ENCODE data around the gene PTP4A2.

PTP4A2 gene

DNA sequence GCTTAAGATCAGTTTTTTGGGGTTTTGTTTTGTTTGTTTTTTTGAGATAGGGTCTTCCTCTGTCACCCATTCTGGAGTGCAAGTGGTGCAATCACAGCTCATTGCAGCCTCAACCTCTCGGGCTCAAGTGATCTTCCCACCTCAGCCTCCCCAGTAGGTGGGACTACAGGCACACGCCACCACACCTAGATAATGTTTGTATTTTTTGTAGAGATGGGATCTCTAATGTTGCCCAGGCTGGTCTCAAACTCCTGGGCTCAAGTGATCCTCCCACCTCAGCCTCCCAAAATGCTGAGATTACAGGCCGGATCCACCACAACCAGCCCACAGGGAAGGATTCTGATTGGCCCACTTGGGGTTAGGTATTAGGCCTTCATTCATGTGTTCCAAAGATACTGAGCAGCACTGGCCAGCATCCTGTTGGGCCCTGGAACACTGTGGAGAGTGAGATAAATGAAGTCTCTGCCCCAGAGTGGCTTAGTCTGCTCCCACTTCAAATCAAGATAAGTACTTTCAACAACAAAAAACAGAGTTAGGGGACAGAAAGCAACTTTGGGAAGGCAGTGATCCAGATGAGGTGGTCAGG is 54.7 kb downstream of the PTP4A2 start:
- DNase-seq = no peak

GRCh38 chr1:31881688-31882000 is 56.5 kb downstream of the PTP4A2 start:
- no peak for DNase-seq

- no peak for DNase-seq
Measured at GRCh38 chr1:31880957-31881687, 57.0 kb downstream of the PTP4A2 start.

DNA sequence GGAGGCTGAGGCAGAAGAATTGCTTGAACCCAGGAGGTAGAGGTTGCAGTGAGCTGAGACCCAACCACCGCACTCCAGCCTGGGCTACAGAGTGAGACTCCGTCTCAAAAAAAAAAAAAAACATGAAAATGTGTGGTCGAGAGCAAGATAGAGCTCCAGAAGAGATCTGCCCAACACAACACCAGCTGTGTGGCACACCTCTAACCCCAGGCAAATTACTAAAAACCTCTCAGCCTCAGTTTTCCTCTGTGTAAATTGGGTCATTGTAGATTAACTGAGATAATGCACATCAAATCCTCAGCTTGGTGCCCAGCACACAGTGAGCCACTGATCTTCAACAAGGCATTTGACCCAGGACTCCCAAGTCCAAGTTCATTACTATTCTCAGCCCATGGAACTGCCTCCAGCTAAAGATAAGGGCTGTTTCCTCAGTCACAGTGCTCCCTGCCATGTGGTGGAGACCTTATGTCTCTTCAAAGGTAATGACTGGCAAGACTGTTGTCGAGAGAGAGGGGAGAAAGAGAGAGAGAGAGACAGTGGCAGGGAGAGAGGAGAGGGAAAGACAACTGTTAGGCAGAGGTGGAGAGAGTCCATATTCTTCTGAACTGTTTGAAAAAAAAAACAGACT is 58.1 kb downstream of the PTP4A2 start:
- DNase-seq = no peak

- no peak for DNase-seq
Measured at GRCh38 chr1:31878058-31878457, 60.1 kb downstream of the PTP4A2 start.

DNA sequence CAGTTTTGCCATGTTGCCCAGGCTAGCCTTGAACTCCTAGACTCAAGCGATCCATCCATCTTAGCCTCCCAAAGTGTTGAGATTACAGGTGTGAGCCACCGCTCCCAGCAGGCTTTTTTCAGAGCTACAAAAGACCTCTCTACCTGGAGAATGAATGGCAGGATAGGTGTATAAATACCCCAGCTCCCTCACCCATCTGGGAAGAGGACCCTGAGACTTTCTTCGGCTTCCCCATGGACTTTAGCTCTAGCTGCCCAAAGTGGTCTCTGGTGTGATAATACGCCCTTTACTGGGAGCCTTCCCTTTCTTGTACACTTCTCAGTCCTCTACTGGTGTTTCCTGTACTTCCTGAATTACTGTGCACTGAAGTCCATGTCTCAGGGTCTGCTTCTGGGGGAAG is 60.6 kb downstream of the PTP4A2 start:
- no peak for DNase-seq

DNA sequence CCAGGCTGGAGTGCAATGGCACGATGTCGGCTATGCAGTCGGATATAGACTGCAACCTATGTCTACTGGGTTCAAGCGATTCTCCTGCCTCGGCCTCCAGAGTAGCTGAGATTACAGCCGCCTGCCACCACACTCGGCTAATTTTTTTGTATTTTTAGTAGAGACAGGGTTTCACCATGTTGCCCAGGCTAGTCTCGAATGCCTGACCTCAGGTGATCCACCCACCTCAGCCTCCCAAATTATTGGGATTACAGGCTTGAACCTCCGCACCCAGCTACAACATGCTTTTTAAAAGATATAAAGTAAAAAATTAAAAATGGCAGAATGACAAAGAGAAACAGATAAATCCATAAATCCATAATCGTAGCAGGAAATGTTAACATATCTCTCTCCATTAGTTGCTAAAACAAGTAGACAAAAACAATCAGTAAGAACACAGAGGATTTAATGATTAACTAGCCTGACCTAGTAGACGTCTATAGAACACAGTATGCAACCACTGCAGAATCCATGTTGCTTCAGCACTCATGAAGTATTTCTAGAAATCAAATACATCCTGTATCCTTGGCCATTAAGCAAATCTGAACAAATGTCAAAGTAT is 62.4 kb downstream of the PTP4A2 start:
- no peak for DNase-seq

DNA sequence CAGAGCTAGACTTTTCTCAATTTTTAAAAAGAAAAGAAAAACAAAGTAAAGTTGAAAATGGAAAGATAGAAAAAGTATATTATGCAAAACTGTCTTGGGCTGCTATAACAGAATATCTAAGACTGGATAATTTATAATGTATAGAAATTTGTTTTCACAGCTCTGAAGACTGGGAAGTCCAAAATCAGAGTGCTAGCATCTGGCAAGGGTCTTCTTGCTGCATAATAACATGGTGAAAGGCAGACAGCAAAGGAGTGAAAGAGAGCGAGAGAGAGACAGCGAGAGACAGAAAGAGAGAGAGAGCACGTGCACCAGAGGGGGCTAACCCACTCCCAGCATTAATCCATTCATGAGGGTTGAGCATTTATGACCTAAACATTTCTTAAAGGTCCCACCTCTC is 63.2 kb downstream of the PTP4A2 start:
- no peak for DNase-seq

DNA sequence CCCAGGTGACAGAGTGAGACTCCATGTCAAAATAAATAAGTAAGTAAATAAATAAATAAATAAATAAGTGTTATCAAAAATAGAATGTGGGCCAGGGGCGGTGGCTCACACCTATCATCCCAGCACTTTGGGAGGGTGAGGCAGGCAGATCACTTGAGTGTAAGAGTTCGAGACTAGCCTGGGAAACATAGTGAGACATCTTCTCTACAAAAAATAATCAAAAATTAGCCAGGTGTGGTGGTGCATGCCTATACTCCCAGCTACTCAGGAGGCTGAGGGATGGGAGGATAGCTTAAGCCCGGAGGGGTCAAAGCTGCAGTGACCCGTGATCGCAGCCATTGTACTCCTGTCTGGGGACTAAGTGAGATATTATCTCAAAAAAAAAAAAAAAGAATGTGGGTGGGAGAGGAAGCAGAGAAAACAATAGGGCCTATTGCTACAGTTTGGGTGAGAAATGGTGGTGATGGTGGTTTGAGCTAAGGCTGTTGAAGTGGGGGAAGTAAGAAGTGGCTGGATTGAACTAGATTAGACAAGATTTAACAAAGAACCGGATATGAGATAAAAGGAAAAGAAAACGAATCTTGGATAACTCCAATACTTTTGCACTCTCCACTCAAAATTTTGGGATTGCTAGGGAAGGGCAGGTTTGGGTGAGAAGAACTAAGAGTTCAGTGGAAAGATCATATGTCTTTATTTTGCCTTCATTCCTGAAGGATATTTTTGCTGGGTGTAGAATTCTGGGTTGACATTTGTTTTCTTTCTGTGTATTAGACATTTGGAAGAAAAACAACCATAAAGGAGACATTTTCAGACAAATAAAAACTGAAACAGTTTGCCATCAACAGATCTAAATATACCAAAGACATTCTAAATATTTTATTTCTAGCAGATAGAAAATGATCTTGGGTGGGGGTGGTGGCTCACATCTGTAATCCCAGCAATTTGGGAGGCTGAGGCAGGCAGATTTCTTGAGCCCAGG is 65.2 kb downstream of the PTP4A2 start:
- DNase-seq = no peak

DNA sequence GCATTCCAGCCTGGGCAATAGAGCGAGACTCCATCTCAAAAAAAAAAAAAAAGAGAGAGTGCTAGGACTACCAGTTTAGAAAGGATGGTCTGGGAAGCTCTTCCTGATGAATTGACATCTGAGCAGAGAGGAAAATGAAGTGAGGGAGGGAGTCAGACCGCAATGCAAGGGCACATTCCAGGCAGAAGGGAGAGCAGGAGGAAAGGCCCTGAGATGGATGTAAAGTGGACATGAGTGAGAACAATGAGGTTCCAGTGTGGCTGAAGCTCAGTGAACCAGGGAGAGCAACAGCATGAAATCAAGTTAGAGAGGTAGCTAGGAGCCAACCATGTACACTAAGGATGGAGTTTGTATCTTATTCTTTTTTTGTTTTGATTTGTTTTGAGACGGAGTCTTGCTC is 66.5 kb downstream of the PTP4A2 start:
- DNase-seq = no peak

GRCh38 chr1:31870086-31870736 is 68.0 kb downstream of the PTP4A2 start:
- DNase-seq = no peak

GRCh38 chr1:31869449-31869848 is 68.7 kb downstream of the PTP4A2 start:
- DNase-seq = no peak

DNA sequence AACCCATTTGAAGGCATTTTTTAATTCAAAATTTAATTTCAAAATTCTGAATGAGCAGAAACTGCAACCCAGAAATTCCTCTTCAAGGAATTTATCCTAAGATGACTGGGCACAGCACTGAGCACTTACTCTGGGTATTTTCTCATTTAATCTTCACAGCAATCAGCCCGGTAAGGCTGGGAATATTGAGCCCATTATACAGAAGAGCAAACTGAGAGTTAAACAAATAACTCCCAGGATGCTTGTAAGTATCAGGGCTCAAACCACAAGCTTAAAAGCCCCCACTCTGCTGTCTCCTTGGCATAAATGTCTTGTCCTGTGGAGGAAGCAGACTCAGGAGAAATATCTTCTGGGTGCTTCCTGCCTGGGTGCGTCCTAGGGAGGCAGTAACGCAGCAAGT is 69.3 kb downstream of the PTP4A2 start:
- DNase-seq = no peak

DNA sequence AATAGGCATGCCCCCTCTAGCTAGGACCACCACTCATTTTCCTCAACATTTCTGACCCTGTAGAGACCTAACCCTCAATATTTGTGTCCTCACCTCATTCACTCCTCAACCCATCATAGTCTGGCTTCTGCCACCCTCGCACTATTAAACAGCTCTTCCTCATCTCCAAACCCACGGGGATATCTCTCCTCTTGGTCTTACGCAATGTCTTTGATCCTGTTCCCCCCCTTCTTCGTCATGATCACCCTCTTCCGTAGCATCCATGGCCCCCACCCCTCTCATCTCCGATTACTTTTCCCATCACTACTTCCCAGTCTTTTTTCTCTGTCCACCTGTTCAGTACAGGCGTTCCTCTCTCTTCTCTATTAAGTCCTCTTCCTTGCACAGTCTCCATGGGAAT is 70.6 kb downstream of the PTP4A2 start:
- no peak for DNase-seq

DNA sequence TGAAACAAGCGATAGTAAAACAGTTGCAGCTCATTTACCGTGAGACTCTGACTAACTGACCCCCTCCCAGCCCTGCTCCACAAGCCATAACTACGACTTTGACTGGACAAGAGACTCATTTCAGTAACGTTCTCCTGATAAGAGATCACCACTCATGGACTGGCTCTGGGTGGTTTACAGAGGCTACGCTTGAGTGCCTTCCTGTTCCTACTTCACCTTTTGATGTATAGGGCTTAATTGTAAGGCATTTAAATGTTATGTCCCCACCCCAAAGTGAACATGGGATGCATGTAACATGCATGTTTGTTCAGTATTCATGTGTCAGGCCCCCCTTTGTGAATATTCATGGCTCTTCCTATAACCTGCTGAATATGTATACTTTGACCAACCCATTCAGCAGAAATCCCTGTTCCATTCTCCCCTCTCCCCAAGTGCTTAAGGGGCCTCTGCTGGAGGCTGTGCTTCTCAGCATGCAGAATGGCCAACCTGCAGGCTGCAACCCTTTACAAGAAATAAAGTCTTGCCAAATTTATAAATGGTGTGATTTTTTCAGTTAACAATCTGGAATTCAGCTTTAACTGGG is 71.6 kb downstream of the PTP4A2 start:
- no peak for DNase-seq

GRCh38 chr1:31865728-31866449 is 72.3 kb downstream of the PTP4A2 start:
- no peak for DNase-seq

DNA sequence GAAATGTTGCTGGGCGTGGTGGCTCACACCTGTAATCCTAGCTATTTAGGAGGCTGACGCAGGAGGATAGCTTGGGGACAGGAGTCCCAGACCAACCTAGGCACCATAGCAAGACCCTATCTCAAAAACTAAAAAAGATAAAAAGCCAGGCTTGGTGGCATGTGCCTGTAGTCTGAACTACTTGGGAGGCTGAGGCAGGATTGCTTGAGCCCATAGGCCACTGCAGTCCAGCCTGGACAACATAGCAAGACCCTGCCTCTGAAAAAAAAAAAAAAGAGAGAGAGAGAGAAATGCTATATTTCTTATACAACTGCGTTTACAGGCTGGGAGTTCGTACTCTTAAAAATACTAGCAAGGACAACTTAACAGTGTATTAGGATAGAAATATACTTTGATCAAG is 76.1 kb downstream of the PTP4A2 start:
- no peak for DNase-seq

- no peak for DNase-seq
Measured at GRCh38 chr1:31861346-31861745, 76.8 kb downstream of the PTP4A2 start.

- no peak for DNase-seq
Measured at GRCh38 chr1:31860581-31860980, 77.6 kb downstream of the PTP4A2 start.

DNA sequence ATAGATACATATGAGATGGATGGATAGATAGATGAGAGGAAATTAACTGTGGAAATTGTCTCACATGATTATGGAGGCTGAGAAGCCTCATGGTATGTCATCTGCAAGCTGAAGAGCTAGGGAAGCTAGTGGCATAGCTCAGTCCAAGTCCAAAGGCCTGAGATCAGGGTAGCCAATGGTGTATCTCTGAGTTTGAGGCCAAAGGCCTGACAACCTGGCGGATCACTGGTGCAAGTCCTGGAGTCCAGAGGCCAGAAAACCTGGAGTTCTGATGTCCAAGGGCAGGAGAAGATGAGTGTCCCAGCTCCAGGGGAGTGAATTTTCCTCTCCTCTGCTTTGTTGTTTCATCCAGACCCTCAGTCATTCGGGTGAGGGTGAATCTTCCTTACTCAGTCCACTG is 78.4 kb downstream of the PTP4A2 start:
- DNase-seq = no peak

DNA sequence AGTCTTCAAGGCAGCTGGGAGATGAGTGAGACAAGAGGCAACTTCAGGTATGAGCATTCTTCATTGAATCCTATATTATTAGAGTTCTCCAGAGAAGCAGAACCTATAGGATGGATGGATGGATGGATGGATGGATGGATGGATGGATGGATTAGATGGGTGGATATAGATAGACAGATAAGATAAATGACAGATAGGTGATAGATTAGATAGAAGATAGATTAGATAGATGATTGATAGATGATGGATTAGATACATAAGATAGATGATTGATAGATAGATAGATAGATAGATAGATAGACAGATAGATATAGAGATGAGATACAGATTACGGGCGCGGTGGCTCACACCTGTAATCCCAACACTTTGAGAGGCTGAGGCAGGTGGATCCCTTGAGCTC is 79.1 kb downstream of the PTP4A2 start:
- no peak for DNase-seq
